Left kidney (tissue), 2 donors: ENCODE data around the gene CARD16. TPM values are rescaled to one million over a fixed set of nuclear protein-coding genes. Genes with fewer than 3 reads are reported as not detected.

Experiments used
- DNase-seq: peaks from one replicate; pipeline ENCODE4 v3.0.0-alpha.2; 2013
- polyA plus RNA-seq: library from polyadenylated mRNA; unstranded; fragments of 120-200 nt; gene quantifications from one replicate; pipeline ENCODE4 v1.2.1, GENCODE V29; 2013; ENCODE audit not compliant: insufficient read length

CARD16 gene
- polyA plus RNA-seq, 1 donor, result 0.70 TPM

DNA sequence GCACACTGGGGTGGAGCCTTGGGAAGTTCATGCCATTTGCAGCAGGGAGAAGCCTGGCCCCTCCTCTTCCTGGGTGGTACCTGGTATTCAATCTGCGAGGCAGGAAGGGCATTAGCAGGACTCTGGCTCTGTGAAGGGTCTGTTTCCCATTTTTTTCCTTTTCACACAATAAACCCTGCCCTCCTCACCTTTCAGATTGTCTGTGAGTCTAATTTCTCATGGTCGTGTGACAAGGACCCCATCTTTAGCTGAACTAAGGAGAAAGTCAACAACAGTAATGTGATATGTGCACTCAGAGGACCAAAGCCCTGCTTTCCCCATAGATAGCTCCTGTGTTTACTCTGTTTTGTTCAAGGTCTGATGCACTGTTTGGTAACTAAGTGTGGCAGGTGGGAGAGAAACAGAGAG, 50.1 kb downstream of the CARD16 start:
- peak; percentile 3 for DNase-seq

DNA sequence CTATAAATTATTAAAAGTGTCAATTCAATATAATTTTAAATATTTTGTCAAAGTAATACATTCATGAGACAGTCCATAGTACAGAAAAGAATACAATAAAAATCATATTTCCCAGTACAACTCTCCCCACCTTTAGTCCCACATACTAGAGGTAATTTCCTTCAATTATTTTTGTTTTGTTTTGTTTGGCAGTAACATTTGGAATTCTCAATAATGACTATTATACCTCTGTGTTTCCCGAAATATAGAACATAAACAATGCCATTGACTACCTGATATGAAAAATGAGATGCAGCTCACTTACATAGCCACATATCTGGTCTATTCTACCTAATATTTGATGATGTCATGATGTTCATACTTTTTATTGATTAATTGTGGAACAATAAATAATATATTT, 52.4 kb downstream of the CARD16 start:
- no peak for DNase-seq

DNA sequence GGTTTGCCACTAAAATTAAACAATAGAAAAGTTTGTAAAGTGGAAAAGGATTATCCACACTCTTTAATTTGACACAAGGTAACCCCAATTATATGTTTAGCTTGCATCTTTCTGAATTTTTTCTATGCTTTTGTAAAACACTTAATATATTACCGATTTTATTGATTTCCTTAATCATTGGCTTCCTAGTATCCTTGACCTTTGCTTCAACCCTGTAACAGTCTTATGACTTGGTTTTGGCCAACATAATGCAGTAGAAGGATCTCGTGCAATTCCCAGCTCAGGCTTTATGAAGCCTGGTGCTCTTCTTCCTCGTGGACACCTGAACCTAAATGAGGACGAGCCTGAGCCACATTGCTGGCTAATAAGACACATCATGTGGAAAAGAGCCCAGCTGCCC, 53.1 kb downstream of the CARD16 start:
- no peak for DNase-seq

Other genes with a start within 250 kb of the CARD16 start
- gene CASP12, start 146.9 kb downstream of the CARD16 start, polyA plus RNA-seq, result 0.65 TPM
- gene CASP4, start 76.8 kb downstream of the CARD16 start, polyA plus RNA-seq, result 20.1 TPM
- not detected for gene CASP5, start 22.2 kb downstream of the CARD16 start, polyA plus RNA-seq
- 3.1 TPM for gene CASP1, start 10.2 kb downstream of the CARD16 start, polyA plus RNA-seq
- gene CARD18, start 94.4 kb upstream of the CARD16 start, polyA plus RNA-seq, result not detected